Mammary microvascular endothelial cell (primary cell): ENCODE measurements around the gene FOXC2. TPM values are rescaled to one million over a fixed set of nuclear protein-coding genes. Genes with fewer than 3 reads are reported as not detected.

Experiments
- total RNA-seq: library from RNA; depleted of rRNA; stranded (reverse); fragments of >200 nt; gene quantifications from 2 replicates; pipeline ENCODE4 v1.2.3, GENCODE V29; 2015

FOXC2 gene
- total RNA-seq = 3.1 and 4.8 TPM in 2 replicates

GRCh38 chr16:86566601-86566965, at the start of gene FOXC2:
Gene FOXC2, plus strand, starts transcription at chr16:86566829. Its CDS starts 507 bp downstream, at chr16:86567336.

DNA sequence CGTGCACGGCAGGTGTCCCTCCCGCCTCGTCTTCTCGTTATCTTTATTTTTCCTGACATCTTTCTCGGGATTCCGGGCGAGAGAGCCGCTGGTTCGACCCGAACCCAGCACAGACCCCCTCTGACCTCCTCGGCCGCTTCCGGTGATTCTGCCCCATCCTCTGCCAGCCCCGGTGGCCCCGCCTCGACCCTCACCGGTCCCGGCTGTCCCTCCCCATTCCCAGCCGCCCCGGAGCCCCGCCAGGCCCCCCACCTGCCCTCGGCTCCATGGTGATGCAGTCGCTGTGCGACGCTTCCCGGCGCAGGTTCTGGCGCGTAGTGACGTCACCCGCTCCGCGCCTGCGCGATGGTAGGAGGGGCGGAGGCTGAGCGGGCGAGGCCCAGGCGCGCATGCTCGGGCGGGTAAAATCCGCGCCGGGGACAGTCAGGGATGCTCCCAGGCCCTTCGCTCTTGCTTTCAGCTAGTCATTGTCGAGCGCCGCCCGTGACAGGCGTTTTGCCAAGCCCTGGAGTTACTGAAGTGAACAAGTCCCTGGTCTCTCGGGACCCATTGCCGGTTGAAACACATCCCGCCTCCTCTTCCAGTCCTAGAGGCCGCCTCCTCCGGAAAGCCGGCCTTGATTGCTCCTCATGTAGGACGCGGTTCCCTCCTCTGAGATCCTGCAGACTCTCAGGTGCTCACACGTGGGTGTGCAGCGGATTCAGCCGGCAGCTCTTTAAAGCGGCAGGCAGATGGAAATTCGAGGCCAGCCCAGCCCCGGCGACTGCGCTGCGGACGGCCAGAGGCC, 11.5 kb upstream of the FOXC2 start, which contains the start of gene MTHFSD:
MTHFSD (minus strand) TSS at position 319 of the 787 bp plus-strand sequence; CDS start at position 268, 51 bp downstream.

DNA sequence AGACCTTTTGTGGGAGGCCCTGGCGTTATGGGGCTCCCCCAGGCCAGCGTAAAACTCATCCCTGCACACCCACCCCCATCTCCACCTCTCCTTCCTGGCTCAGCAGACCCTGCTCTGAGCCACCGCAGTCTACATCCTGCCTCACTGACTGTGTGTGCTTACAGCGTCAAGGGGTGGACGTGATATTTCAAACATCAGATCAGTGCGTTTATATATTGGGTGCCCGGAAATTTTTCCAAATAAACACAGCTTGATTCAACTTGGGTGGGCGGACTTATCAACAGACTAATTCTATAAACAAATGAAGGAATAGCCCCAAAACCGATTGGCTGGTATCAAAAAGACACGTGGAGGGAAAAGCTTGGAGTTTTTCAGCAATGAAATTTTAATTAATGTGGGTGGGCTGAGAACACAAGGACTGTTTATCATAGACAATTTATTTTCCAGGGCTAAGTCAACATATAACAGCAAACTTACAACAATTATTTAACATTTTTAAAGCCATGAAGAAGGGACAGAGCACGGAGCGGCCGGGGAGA, 11.5 kb downstream of the FOXC2 start, which contains the start of gene FOXL1:
FOXL1 (plus strand) TSS at position 489 of the 539 bp plus-strand sequence. CDS start 175 bp downstream, outside the sequence.

Other genes with a start within 250 kb of the FOXC2 start
- gene FOXF1, start 56.3 kb upstream of the FOXC2 start, total RNA-seq = 12.8 and 13.3 TPM in 2 replicates
- 8.1 and 14.9 TPM in 2 replicates for gene MTHFSD, start 11.6 kb upstream of the FOXC2 start, total RNA-seq
- gene FOXL1, start 11.7 kb downstream of the FOXC2 start, total RNA-seq = 4.4 and 5.4 TPM in 2 replicates